Endodermal cell (in vitro differentiated cells): ENCODE data around the gene TBL1XR1. TPM values are rescaled to one million over a fixed set of nuclear protein-coding genes. Genes with fewer than 3 reads are reported as not detected.
"Not testable (repeated sequence)": the region's sequence is repeated elsewhere in the genome, so short reads cannot be mapped to it uniquely, and the experiment has no call there.

Source experiments
- DNase-seq: peaks from one replicate; pipeline ENCODE4 v3.0.0-alpha.2; 2017
- H3K27ac ChIP-seq: 2 replicates; pipeline ENCODE4 v1.5.1; 2013; ENCODE audit warnings: mild to moderate bottlenecking, low read depth, low read length, moderate library complexity
- H3K27me3 ChIP-seq: 2 replicates; pipeline ENCODE4 v1.6.1; 2013; ENCODE audit warnings: mild to moderate bottlenecking, low read length, moderate library complexity; ENCODE audit not compliant: insufficient read depth, control insufficient read depth, poor library complexity, severe bottlenecking
- H3K36me3 ChIP-seq: 2 replicates; pipeline ENCODE4 v1.7.0; 2013; ENCODE audit warnings: mild to moderate bottlenecking, low read length, moderate library complexity; ENCODE audit not compliant: control insufficient read depth, insufficient read depth
- H3K4me1 ChIP-seq: one replicate; pipeline ENCODE4 v1.7.0; 2013; ENCODE audit warnings: low read length; ENCODE audit not compliant: control insufficient read depth, insufficient read depth
- H3K4me3 ChIP-seq: 2 replicates; pipeline ENCODE4 v1.5.1; 2013; ENCODE audit warnings: mild to moderate bottlenecking, low read length, moderate library complexity
- H3K9ac ChIP-seq: 2 replicates; pipeline ENCODE4 v1.6.1; 2013; ENCODE audit warnings: mild to moderate bottlenecking, low read length, moderate library complexity; ENCODE audit not compliant: poor library complexity, severe bottlenecking; ENCODE audit errors: extremely low read depth
- H3K9me3 ChIP-seq: 2 replicates; pipeline ENCODE4 v1.6.1; 2013; ENCODE audit warnings: mild to moderate bottlenecking, low read length, moderate library complexity; ENCODE audit not compliant: control insufficient read depth
- H3K27ac Mint-ChIP-seq: 2 replicates; pipeline ENCODE4 v1.8.0; 2020; ENCODE audit warnings: mixed read lengths
- H3K27me3 Mint-ChIP-seq: 2 replicates; pipeline ENCODE4 v1.8.0; 2021; ENCODE audit warnings: mild to moderate bottlenecking, mixed read lengths; ENCODE audit not compliant: insufficient read depth
- H3K36me3 Mint-ChIP-seq: 2 replicates; pipeline ENCODE4 v1.8.0; 2020; ENCODE audit warnings: low read depth, mixed read lengths
- H3K4me1 Mint-ChIP-seq: 2 replicates; pipeline ENCODE4 v1.8.0; 2020; ENCODE audit warnings: mixed read lengths
- H3K4me3 Mint-ChIP-seq: 2 replicates; pipeline ENCODE4 v1.8.0; 2020; ENCODE audit warnings: mild to moderate bottlenecking, moderate library complexity, mixed read lengths
- H3K9me3 Mint-ChIP-seq: 2 replicates; pipeline ENCODE4 v1.8.0; 2020; ENCODE audit warnings: mild to moderate bottlenecking, mixed read lengths
- WGBS, 2 experiments: methylation state at CpG; one replicate each; pipeline versions ENCODE4 v1.1.5 to v1.1.7; 2013; ENCODE audit warnings: missing lambda C conversion rate in 2 of 2, mixed read lengths in 1 of 2; ENCODE audit not compliant: insufficient coverage in 1 of 2, insufficient read length in 1 of 2; 5-methylcytosine and 5-hydroxymethylcytosine counted together
- total RNA-seq, 2 donors: library from RNA; stranded (reverse); fragmentation: NEBNext Ultra II Directional in 1 of 2; extraction: Animal tissue kit (Norgen Biotek cat#: 25700) in 1 of 2; gene quantifications; 2 replicates in 1 of 2; 3 replicates in 1 of 2; pipeline ENCODE4 v1.2.1, GENCODE V29; 2021
- TF ChIP-seq, protein P1 (sequence below): fragments of 200-600 bp; sonication (generic); conservative IDR thresholded peaks from 2 replicates; pipeline ENCODE4 v1.5.0; 2021; ENCODE audit warnings: antibody characterized with exemption, mild to moderate bottlenecking

Gene TBL1XR1
- total RNA-seq, 2 donors from 2014 or later, result 235 to 273 TPM

DNA sequence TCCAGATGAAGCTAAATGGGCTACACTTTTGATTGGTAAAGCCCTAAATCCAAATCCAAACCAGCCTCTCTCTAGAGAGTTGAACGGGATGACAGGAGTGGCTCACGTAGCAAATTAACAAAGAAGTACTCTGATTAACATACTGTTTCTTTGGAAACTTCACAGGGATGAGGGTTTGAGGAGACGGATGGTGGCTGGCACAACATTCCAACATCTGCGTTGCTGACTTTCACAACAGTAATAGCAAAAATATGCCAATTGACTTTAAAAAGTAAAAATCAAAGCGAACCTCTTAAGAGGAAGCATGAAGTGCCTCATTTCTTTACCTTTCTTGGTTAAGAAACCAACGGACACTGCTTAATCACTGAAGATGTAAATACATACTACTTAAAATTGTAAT, 181.4 kb downstream of the TBL1XR1 start:
- TF ChIP-seq, protein P1, sequence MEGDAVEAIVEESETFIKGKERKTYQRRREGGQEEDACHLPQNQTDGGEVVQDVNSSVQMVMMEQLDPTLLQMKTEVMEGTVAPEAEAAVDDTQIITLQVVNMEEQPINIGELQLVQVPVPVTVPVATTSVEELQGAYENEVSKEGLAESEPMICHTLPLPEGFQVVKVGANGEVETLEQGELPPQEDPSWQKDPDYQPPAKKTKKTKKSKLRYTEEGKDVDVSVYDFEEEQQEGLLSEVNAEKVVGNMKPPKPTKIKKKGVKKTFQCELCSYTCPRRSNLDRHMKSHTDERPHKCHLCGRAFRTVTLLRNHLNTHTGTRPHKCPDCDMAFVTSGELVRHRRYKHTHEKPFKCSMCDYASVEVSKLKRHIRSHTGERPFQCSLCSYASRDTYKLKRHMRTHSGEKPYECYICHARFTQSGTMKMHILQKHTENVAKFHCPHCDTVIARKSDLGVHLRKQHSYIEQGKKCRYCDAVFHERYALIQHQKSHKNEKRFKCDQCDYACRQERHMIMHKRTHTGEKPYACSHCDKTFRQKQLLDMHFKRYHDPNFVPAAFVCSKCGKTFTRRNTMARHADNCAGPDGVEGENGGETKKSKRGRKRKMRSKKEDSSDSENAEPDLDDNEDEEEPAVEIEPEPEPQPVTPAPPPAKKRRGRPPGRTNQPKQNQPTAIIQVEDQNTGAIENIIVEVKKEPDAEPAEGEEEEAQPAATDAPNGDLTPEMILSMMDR, result no peak
- Mint-ChIP-seq H3K9me3 (no peaks in the 10 kb centered on the region), H3K27me3 (no peaks in the 10 kb centered on the region), H3K4me1 (peaks cover 18% of the 10 kb centered on the region), H3K36me3 (peaks cover 41% of the 10 kb centered on the region), H3K27ac (no peak overlapping the region), H3K4me3 (no peak overlapping the region)
- H3K27ac ChIP-seq, result no peak overlapping the region
- H3K4me1 ChIP-seq, result peaks cover 4% of the 10 kb centered on the region
- no peak overlapping the region for H3K9ac ChIP-seq
- H3K27me3 ChIP-seq, result no peaks in the 10 kb centered on the region
- peaks cover 14% of the 10 kb centered on the region for H3K9me3 ChIP-seq
- H3K36me3 ChIP-seq, result peaks cover 83% of the 10 kb centered on the region
- WGBS, 2 experiments, result 95 to 100% methylated on average over 1 to 6 of the region's 6 CpGs
- no peak overlapping the region for H3K4me3 ChIP-seq
- DNase-seq, result no peak

- Mint-ChIP-seq H3K4me3 (no peak overlapping the region), H3K27ac (peak overlapping the region; percentile 27), H3K27me3 (no peaks in the 10 kb centered on the region), H3K36me3 (peaks cover 42% of the 10 kb centered on the region), H3K9me3 (no peaks in the 10 kb centered on the region), H3K4me1 (peaks cover 12% of the 10 kb centered on the region)
- Histone ChIP-seq H3K36me3 (peaks cover 64% of the 10 kb centered on the region), H3K4me3 (no peak overlapping the region), H3K27ac (no peak overlapping the region), H3K4me1 (no peaks in the 10 kb centered on the region), H3K27me3 (no peaks in the 10 kb centered on the region), H3K9me3 (peaks cover 12% of the 10 kb centered on the region), H3K9ac (no peak overlapping the region)
- TF ChIP-seq, protein P1, result no peak
- 83 to 84% methylated on average over 5 to 8 of the region's 8 CpGs for WGBS, 2 experiments
- DNase-seq, result peak; percentile 47
These were observed 183.5 kb downstream of the TBL1XR1 start for GRCh38 chr3:177013681-177014280.

DNA sequence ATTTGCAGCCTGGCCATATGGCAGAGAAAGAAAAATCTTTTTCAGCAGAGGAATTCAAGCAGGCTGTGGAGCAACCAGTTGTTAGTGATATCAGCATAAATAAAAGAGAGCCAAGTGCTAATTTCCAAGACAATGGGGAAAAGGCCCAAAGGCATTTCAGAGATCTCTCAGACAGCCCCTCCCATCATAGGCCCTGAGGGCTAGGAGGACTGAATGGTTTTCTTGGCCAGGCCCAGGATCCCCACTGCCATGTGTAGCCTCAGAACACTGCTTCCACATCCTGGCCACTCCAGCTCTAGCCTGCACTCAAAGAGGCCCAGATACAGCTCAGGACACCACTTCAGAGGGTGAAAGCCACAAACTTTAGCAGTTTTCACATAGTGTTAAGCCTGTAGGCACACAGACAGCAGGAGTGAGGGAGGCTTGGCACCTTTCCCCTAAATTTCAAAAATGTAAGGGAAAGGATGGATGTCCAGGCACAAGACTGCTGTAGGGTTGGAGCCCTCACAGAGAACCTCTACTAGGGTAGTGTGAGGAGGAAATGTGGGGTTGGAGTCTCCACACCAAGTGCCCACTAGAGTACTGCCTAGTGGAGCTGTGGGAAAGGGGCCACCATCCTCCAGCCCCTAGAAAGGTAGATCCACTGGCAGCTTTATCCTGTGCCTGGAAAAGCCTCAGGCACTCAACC, 191.4 kb downstream of the TBL1XR1 start:
- no peak overlapping the region for H3K27ac Mint-ChIP-seq
- H3K27me3 Mint-ChIP-seq, result no peaks in the 10 kb centered on the region
- no peaks in the 10 kb centered on the region for H3K4me1 Mint-ChIP-seq
- Histone ChIP-seq H3K4me1 (no peaks in the 10 kb centered on the region), H3K4me3 (peak overlapping the region; percentile 20), H3K27ac (no peak overlapping the region), H3K36me3 (peaks cover 3% of the 10 kb centered on the region), H3K9ac (no peak overlapping the region), H3K27me3 (no peaks in the 10 kb centered on the region), H3K9me3 (peaks cover 40% of the 10 kb centered on the region)
- TF ChIP-seq, protein P1, result no peak
- H3K9me3 Mint-ChIP-seq, result peaks cover 39% of the 10 kb centered on the region
- peaks cover 34% of the 10 kb centered on the region for H3K36me3 Mint-ChIP-seq
- H3K4me3 Mint-ChIP-seq, result no peak overlapping the region
- DNase-seq, result no peak

GRCh38 chr3:177000159-177000558, 197.1 kb downstream of the TBL1XR1 start:
- DNase-seq, H3K27me3 Mint-ChIP-seq, H3K4me3 ChIP-seq, H3K4me1 ChIP-seq, H3K4me1 Mint-ChIP-seq, H3K27ac ChIP-seq, H3K4me3 Mint-ChIP-seq, H3K36me3 ChIP-seq, H3K9ac ChIP-seq, H3K27ac Mint-ChIP-seq, H3K36me3 Mint-ChIP-seq, H3K27me3 ChIP-seq: not testable (repeated sequence)
- peaks cover 16% of the 10 kb centered on the region for H3K9me3 Mint-ChIP-seq
- H3K9me3 ChIP-seq, result peaks cover 12% of the 10 kb centered on the region
- 95% methylated on average over 2 of the region's 2 CpGs for WGBS, 2 experiments
